Left lung (tissue), 10 donors: Measurements from ENCODE around the gene RECQL5. TPM values are rescaled to one million over a fixed set of nuclear protein-coding genes. Genes with fewer than 3 reads are reported as not detected.
"Not testable (repeated sequence)": the region's sequence is repeated elsewhere in the genome, so short reads cannot be mapped to it uniquely, and the experiment has no call there.

Source experiments
- ATAC-seq: fragments of 200-7000 bp; cut with Tn5 transposase; one replicate; pipeline ENCODE4 v1.9.1; 2020; ENCODE audit warnings: moderate library complexity
- DNase-seq, 4 donors: peaks; one replicate each; pipeline ENCODE4 v3.0.0-alpha.2; 2013 to 2020
- H3K27ac ChIP-seq, 2 donors: fragments of 200-600 bp; sonication (generic) in 1 of 2; one replicate each; pipeline versions ENCODE4 v1.5.0 to v1.8.0; 2020 to 2021
- H3K27me3 ChIP-seq, 2 donors: fragments of 200-600 bp; sonication (generic) in 1 of 2; one replicate each; pipeline versions ENCODE4 v1.5.0 to v1.8.0; 2020 to 2021
- H3K36me3 ChIP-seq, 2 donors: fragments of 200-600 bp; sonication (generic) in 1 of 2; one replicate each; pipeline versions ENCODE4 v1.5.0 to v1.8.0; 2020 to 2021
- H3K4me1 ChIP-seq, 2 donors: fragments of 200-600 bp; one replicate each; pipeline ENCODE4 v1.8.0; 2021
- H3K4me3 ChIP-seq, 2 donors: fragments of 200-600 bp; sonication (generic) in 1 of 2; one replicate each; pipeline versions ENCODE4 v1.5.0 to v1.8.0; 2020 to 2021; ENCODE audit warnings: mild to moderate bottlenecking in 1 of 2
- H3K9me3 ChIP-seq, 2 donors: fragments of 200-600 bp; sonication (generic) in 1 of 2; one replicate each; pipeline versions ENCODE4 v1.5.0 to v1.8.0; 2020 to 2021
- CTCF ChIP-seq, 2 donors: fragments of 200-600 bp; sonication (generic) in 1 of 2; IDR thresholded peaks; one replicate each; pipeline versions ENCODE4 v1.5.0 to v1.8.0; 2021; ENCODE audit warnings: antibody characterized with exemption in 2 of 2
- intact Hi-C, 2 donors: fragments of 100-400 bp; cut with DNase I; formaldehyde crosslinking; loops; one replicate each; pipeline versions ENCODE4 v1.11.2 to v1.14.2; 2022
- polyA plus RNA-seq, 6 donors: library from polyadenylated mRNA; unstranded; fragments of 120-200 nt; gene quantifications; one replicate each; pipeline ENCODE4 v1.2.1, GENCODE V29; 2013; ENCODE audit not compliant: insufficient read length in 6 of 6
- total RNA-seq, 2 donors: library from RNA; stranded (reverse); fragmentation: NEBNext Ultra II Directional; extraction: Animal tissue kit (Norgen Biotek cat#: 25700); gene quantifications; one replicate each; pipeline ENCODE4 v1.2.1, GENCODE V29; 2021
- donor health status: DM: no; HTN: yes; CAD: no.
- donor health status: DM: no; HTN: no; CAD: no.

Gene RECQL5
- total and polyA plus RNA-seq, 8 donors = 28.5 to 43.0 (median 34.5) TPM

- TF ChIP-seq CTCF (IDR thresholded peaks at IDR 0.05) = no peak
- Histone ChIP-seq H3K27ac (no peak overlapping the region), H3K36me3 (no peaks in the 10 kb centered on the region), H3K27me3 (no peaks in the 10 kb centered on the region), H3K4me1 (peaks cover 0 to 26% of the 10 kb centered on the region in 2 donors), H3K4me3 (no peak overlapping the region), H3K9me3 (no peaks in the 10 kb centered on the region)
- intact Hi-C loops = loop anchor here in 1 of 2 donors (10.0 kb wide), 1 partner anchor 105 kb away; no protein-coding TSS in a partner anchor
- ATAC-seq (peak; percentile 64), DNase-seq (peak in 3 of 4 donors; percentile 57 to 82 (median 77))
Observed at GRCh38 chr17:75639771-75640555, 27.0 kb downstream of the RECQL5 start.

GRCh38 chr17:75639327-75639726 is 27.6 kb downstream of the RECQL5 start:
- H3K9me3 ChIP-seq = no peaks in the 10 kb centered on the region
- no peak overlapping the region for H3K4me3 ChIP-seq
- peak in 1 of 4 donors; percentile 46 for DNase-seq
- peaks cover under 1 to 27% of the 10 kb centered on the region in 2 donors for H3K4me1 ChIP-seq
- no peaks in the 10 kb centered on the region for H3K27me3 ChIP-seq
- H3K27ac ChIP-seq = no peak overlapping the region
- peak; percentile 21 for ATAC-seq
- no peaks in the 10 kb centered on the region for H3K36me3 ChIP-seq
- TF ChIP-seq CTCF (IDR thresholded peaks at IDR 0.05) = no peak
- intact Hi-C loops = loop anchor here in 1 of 2 donors (10.0 kb wide), 1 partner anchor 105 kb away; no protein-coding TSS in a partner anchor

- DNase-seq = peak in 1 of 4 donors; percentile 73
- intact Hi-C loops = loop anchor here in 1 of 2 donors (10.0 kb wide), 1 partner anchor 106 kb away; no protein-coding TSS in a partner anchor
- no peak overlapping the region for H3K4me3 ChIP-seq
- no peaks in the 10 kb centered on the region for H3K9me3 ChIP-seq
- H3K36me3 ChIP-seq = no peaks in the 10 kb centered on the region
- H3K4me1 ChIP-seq = peaks cover 4 to 32% of the 10 kb centered on the region in 2 donors
- no peak overlapping the region for H3K27ac ChIP-seq
- no peaks in the 10 kb centered on the region for H3K27me3 ChIP-seq
- ATAC-seq = no peak
- no peak for TF ChIP-seq CTCF (IDR thresholded peaks at IDR 0.05)
Observed at GRCh38 chr17:75638893-75639292, 28.1 kb downstream of the RECQL5 start.

- not testable (repeated sequence) for ATAC-seq, H3K4me3 ChIP-seq, H3K27me3 ChIP-seq, H3K36me3 ChIP-seq, H3K27ac ChIP-seq, H3K9me3 ChIP-seq
- peak in 1 of 4 donors; percentile 66 for DNase-seq
- intact Hi-C loops = loop anchor here in 1 of 2 donors (10.0 kb wide), 1 partner anchor 107 kb away; no protein-coding TSS in a partner anchor
- H3K4me1 ChIP-seq = peaks cover 11 to 40% of the 10 kb centered on the region in 2 donors
Observed at GRCh38 chr17:75638039-75638438, 28.9 kb downstream of the RECQL5 start.

- peaks cover 12 to 45% of the 10 kb centered on the region in 2 donors for H3K4me1 ChIP-seq
- H3K27me3 ChIP-seq = no peaks in the 10 kb centered on the region
- H3K9me3 ChIP-seq = no peaks in the 10 kb centered on the region
- ATAC-seq (no peak), DNase-seq (peak in 1 of 4 donors; percentile 71)
- no peak for TF ChIP-seq CTCF (IDR thresholded peaks at IDR 0.05)
- H3K4me3 ChIP-seq = no peak overlapping the region
- intact Hi-C loops = loop anchor here in 1 of 2 donors (10.0 kb wide), 1 partner anchor 107 kb away; no protein-coding TSS in a partner anchor
- no peaks in the 10 kb centered on the region for H3K36me3 ChIP-seq
- no peak overlapping the region for H3K27ac ChIP-seq
Observed at GRCh38 chr17:75637551-75637950, 29.4 kb downstream of the RECQL5 start.
